Thyroid gland (tissue), 4 donors: Measurements from ENCODE around the gene GABRR2. TPM values are rescaled to one million over a fixed set of nuclear protein-coding genes. Genes with fewer than 3 reads are reported as not detected.

Experiments used
- DNase-seq, 2 donors: peaks; one replicate each; pipeline ENCODE4 v3.0.0-alpha.2; 2019
- H3K27ac ChIP-seq, 3 donors: fragments of 200-600 bp; sonication (generic); 1 replicate in 2 of 3; 2 replicates in 1 of 3; pipeline ENCODE4 v1.5.1; 2016 to 2019; ENCODE audit warnings: mild to moderate bottlenecking in 1 of 3, moderate library complexity in 1 of 3
- H3K27me3 ChIP-seq: fragments of 200-600 bp; sonication (generic); one replicate; pipeline ENCODE4 v1.5.1; 2019
- H3K36me3 ChIP-seq, 2 donors: fragments of 200-600 bp; sonication (generic); one replicate each; pipeline ENCODE4 v1.5.1; 2016 to 2019
- H3K4me1 ChIP-seq, 2 donors: fragments of 200-600 bp; sonication (generic); one replicate each; pipeline ENCODE4 v1.5.1; 2017 to 2019
- H3K4me3 ChIP-seq, 3 donors: fragments of 200-600 bp; sonication (generic); replicated peaks in 1 of 3; 1 replicate in 2 of 3; 2 replicates in 1 of 3; pipeline ENCODE4 v1.5.1; 2016; ENCODE audit warnings: mild to moderate bottlenecking in 1 of 3
- H3K9me3 ChIP-seq: fragments of 200-600 bp; sonication (generic); one replicate; pipeline ENCODE4 v1.5.1; 2017
- POLR2A ChIP-seq, 2 donors: fragments of 450-650 bp; IDR thresholded peaks; one replicate each; pipeline ENCODE4 v1.6.1; 2017; ENCODE audit warnings: antibody characterized with exemption in 2 of 2, mild to moderate bottlenecking in 2 of 2, moderate library complexity in 1 of 2
- WGBS, 2 donors: methylation state at CpG; one replicate each; pipeline ENCODE4 v1.1.5; 2017; 5-methylcytosine and 5-hydroxymethylcytosine counted together
- intact Hi-C: fragments of 100-400 bp; cut with DNase I; formaldehyde crosslinking; loops from one replicate; pipeline ENCODE4 v1.15.1; 2023
- total RNA-seq, 4 donors: library from RNA; depleted of rRNA; stranded (reverse); fragments of >200 nt; gene quantifications; one replicate each; pipeline ENCODE4 v1.2.3, GENCODE V29; 2016
- TF ChIP-seq, protein P1 (sequence below), 6 experiments: fragments of 200-600 bp in 3 of 6; fragments of 450-650 bp in 3 of 6; sonication (generic) in 3 of 6; IDR thresholded peaks; one replicate each; pipeline ENCODE4 v1.5.1; 2016 to 2019; ENCODE audit warnings: antibody characterized with exemption in 6 of 6, mild to moderate bottlenecking in 2 of 6, inconsistent platforms in 1 of 6, moderate library complexity in 1 of 6

GABRR2 gene
- total RNA-seq, 4 donors from 2014 or later, result 0.42 to 2.1 (median 0.56) TPM

DNA sequence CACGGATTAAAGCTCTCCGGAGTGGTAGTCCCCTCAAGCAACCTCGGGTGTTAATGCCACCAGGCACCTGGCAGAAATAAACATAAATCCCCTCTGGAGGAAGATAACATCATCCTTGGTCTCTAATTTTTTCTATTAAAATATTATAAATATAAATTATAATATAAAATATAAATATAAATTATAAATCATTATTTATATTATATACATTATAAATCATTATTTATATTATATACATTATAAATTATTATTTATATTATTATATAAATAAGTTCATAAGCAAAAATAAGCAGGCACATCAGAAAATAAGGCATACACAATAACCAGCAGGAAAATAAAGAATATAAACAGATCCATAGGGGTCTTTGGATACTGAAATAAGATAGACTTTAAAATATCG lies 39.2 kb downstream of the GABRR2 start:
- Histone ChIP-seq H3K9me3 (no peaks in the 10 kb centered on the region), H3K27ac (no peak overlapping the region), H3K4me1 (no peaks in the 10 kb centered on the region), H3K36me3 (no peaks in the 10 kb centered on the region), H3K27me3 (no peaks in the 10 kb centered on the region), H3K4me3 (no peak overlapping the region)
- DNase-seq, result no peak
- 94 to 97% methylated on average over 4 of the region's 4 CpGs for WGBS, 2 donors
- TF ChIP-seq, protein P1, sequence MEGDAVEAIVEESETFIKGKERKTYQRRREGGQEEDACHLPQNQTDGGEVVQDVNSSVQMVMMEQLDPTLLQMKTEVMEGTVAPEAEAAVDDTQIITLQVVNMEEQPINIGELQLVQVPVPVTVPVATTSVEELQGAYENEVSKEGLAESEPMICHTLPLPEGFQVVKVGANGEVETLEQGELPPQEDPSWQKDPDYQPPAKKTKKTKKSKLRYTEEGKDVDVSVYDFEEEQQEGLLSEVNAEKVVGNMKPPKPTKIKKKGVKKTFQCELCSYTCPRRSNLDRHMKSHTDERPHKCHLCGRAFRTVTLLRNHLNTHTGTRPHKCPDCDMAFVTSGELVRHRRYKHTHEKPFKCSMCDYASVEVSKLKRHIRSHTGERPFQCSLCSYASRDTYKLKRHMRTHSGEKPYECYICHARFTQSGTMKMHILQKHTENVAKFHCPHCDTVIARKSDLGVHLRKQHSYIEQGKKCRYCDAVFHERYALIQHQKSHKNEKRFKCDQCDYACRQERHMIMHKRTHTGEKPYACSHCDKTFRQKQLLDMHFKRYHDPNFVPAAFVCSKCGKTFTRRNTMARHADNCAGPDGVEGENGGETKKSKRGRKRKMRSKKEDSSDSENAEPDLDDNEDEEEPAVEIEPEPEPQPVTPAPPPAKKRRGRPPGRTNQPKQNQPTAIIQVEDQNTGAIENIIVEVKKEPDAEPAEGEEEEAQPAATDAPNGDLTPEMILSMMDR (IDR thresholded peaks at IDR 0.05), result no peak
- no peak for TF ChIP-seq POLR2A (IDR thresholded peaks at IDR 0.05)
- intact Hi-C loops, result no loop called here

DNA sequence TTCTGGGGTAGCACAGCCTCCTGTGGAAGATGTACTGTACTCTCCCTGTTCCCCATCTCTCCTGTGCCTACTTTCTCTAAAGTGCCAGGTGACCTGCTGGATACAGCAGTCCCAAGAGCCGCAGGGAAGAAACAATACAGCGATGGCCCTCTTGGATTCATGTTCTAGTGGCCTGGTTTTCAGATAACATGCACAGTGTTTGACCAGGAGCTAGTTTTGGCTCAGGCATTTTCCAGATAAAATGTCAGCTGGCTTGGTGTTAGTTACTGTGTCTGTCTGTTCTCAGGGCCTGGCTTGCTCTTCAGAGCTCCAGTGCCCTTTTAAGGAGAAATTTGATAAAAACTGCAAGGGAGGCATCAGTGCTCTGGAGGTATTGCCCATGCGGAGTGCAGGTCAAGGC lies 41.3 kb downstream of the GABRR2 start:
- H3K27me3 ChIP-seq, result no peaks in the 10 kb centered on the region
- no peak for DNase-seq
- H3K27ac ChIP-seq, result no peak overlapping the region
- intact Hi-C loops, result no loop called here
- no peaks in the 10 kb centered on the region for H3K9me3 ChIP-seq
- peaks cover 0 to 5% of the 10 kb centered on the region in 2 donors for H3K4me1 ChIP-seq
- WGBS, 2 donors, result 94 to 98% methylated on average over 3 of the region's 3 CpGs
- no peaks in the 10 kb centered on the region for H3K36me3 ChIP-seq
- no peak overlapping the region for H3K4me3 ChIP-seq
- TF ChIP-seq POLR2A (IDR thresholded peaks at IDR 0.05), result no peak
- TF ChIP-seq, protein P1 (IDR thresholded peaks at IDR 0.05), result no peak

DNA sequence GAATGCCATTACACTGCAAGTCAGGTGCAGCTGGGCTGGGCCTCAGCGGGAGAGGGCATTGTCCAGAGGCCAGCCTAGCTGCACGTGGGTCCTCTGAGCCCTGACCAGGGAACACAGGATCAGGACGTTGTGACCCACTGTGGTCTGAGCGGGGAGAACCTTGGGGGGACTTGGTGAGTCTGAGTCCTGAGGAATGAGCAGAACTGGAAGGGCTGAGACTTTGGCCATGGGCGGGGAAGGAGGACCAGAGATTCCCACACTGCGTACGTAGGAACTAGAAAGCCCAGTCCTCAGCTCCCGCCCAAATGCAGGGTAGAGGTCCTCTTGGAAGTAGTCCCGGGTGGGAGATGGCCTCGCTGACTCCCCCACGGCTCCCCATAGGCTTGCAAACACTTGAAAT lies 42.5 kb downstream of the GABRR2 start:
- Histone ChIP-seq H3K9me3 (no peaks in the 10 kb centered on the region), H3K4me3 (no peak overlapping the region), H3K27ac (no peak overlapping the region), H3K27me3 (no peaks in the 10 kb centered on the region), H3K4me1 (peaks cover 0 to 5% of the 10 kb centered on the region in 2 donors), H3K36me3 (no peaks in the 10 kb centered on the region)
- TF ChIP-seq POLR2A (IDR thresholded peaks at IDR 0.05), result no peak
- TF ChIP-seq, protein P1 (IDR thresholded peaks at IDR 0.05), result no peak
- 81 to 88% methylated on average over 11 of the region's 11 CpGs for WGBS, 2 donors
- no peak for DNase-seq
- intact Hi-C loops, result no loop called here

DNA sequence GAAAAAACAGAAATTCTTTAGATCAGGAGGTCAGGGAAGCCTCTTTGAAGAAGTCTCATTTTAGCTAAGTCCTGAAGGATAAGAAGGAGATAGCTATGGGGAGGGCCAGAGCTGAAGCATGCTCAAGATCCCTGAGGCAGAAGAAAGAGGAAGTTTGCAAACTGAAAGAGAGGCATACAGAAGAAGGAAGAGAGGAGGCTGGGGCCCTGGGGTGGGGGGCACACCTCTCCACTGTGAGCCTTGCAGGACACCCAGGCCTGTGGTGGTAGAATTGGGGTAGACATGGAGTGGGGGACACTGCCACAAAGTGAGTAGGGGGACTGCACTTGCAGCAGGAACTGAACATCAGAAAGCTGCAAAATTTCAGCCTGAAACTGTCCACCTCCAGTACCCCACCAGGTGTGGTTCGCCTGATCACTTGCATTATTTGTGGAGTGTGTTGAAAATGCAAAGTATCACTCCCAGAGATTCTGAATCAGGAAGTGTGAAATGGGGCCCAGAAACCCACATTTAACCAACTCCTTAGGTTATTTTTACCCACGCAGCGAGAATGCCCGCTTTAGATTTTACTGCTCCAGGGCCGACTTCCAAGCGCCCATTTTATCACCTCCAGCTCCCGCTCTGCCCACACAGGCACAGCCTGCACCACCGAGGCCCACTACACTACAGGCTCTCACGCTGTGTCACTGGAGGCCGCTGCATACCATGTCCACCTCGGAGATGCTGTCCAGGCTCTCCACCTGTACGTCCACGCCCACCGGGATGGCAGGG lies 44.0 kb downstream of the GABRR2 start:
- WGBS, 2 donors, result 90 to 95% methylated on average over 14 of the region's 14 CpGs
- DNase-seq, result no peak
- Histone ChIP-seq H3K9me3 (no peaks in the 10 kb centered on the region), H3K4me1 (peaks cover 0 to 5% of the 10 kb centered on the region in 2 donors), H3K27me3 (no peaks in the 10 kb centered on the region), H3K27ac (no peak overlapping the region), H3K36me3 (no peaks in the 10 kb centered on the region), H3K4me3 (no peak overlapping the region)
- intact Hi-C loops, result no loop called here
- TF ChIP-seq, protein P1 (IDR thresholded peaks at IDR 0.05), result no peak
- TF ChIP-seq POLR2A (IDR thresholded peaks at IDR 0.05), result no peak

DNA sequence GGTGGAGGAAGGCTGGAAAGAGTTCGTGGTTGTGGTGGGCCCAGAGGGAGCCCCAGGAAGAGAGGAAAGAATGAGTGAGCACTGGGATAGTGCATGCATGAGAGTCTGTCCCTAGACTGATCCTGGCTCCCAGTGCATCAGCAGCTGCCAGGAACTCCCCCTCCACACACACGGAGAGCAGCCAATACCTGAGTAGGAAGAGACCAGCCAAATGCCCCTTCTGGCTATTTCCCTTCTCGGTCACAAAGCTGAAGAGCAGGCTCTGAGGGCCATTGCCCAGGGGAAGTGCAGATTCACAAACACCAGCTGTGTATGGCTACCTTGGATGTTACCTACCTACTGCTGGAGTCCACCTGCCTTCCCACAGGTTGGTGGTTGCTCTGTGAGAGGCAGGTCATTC lies 45.1 kb downstream of the GABRR2 start:
- DNase-seq, result peak in 1 of 2 donors; percentile 9
- Histone ChIP-seq H3K27me3 (no peaks in the 10 kb centered on the region), H3K27ac (no peak overlapping the region), H3K4me3 (no peak overlapping the region), H3K36me3 (no peaks in the 10 kb centered on the region), H3K4me1 (peaks cover 0 to 5% of the 10 kb centered on the region in 2 donors), H3K9me3 (no peaks in the 10 kb centered on the region)
- WGBS, 2 donors, result 10 to 30% methylated on average over 2 to 3 of the region's 3 CpGs
- TF ChIP-seq, protein P1 (IDR thresholded peaks at IDR 0.05), result no peak
- TF ChIP-seq POLR2A (IDR thresholded peaks at IDR 0.05), result no peak
- intact Hi-C loops, result no loop called here
